DMS153 (cell line): Measurements from ENCODE around the gene RBL2.
"Not testable (repeated sequence)": the region's sequence is repeated elsewhere in the genome, so short reads cannot be mapped to it uniquely, and the experiment has no call there.

Experiments
- DNase-seq: peaks from one replicate; lab custom pipeline; 2025; lab: John Stamatoyannopoulos, UW

The RBL2 gene

GRCh38 chr16:53434377-53435065, at the start of gene RBL2:
TSS of gene RBL2 (plus strand) at chr16:53434471. CDS start at chr16:53434557, 86 bp downstream.
- DNase-seq: peak; percentile 7

- DNase-seq: not testable (repeated sequence)
These were observed 49.7 kb upstream of the RBL2 start for GRCh38 chr16:53384610-53385009.

GRCh38 chr16:53404959-53405358, 29.3 kb upstream of the RBL2 start:
- no peak for DNase-seq

- DNase-seq: no peak
These were observed 21.7 kb upstream of the RBL2 start for GRCh38 chr16:53412549-53412948.

- DNase-seq: no peak
These were observed 20.4 kb upstream of the RBL2 start for GRCh38 chr16:53413864-53414263.

- DNase-seq: no peak
These were observed 19.9 kb upstream of the RBL2 start for GRCh38 chr16:53414381-53414780.

- peak; percentile 15 for DNase-seq
These were observed 18.8 kb upstream of the RBL2 start for GRCh38 chr16:53415504-53415903.

GRCh38 chr16:53417011-53417410, 17.3 kb upstream of the RBL2 start:
- DNase-seq: no peak

- no peak for DNase-seq
These were observed 16.3 kb upstream of the RBL2 start for GRCh38 chr16:53417976-53418375.

- DNase-seq: not testable (repeated sequence)
These were observed 14.9 kb upstream of the RBL2 start for GRCh38 chr16:53419383-53419709.

GRCh38 chr16:53421248-53421647, 13.0 kb upstream of the RBL2 start:
- no peak for DNase-seq

GRCh38 chr16:53423968-53424367, 10.3 kb upstream of the RBL2 start:
- DNase-seq: not testable (repeated sequence)

GRCh38 chr16:53428681-53429080, 5.6 kb upstream of the RBL2 start:
- DNase-seq: no peak

- no peak for DNase-seq
These were observed 4.9 kb upstream of the RBL2 start for GRCh38 chr16:53429221-53429943.

GRCh38 chr16:53430363-53430762, 3.9 kb upstream of the RBL2 start:
- no peak for DNase-seq

GRCh38 chr16:53433509-53433908, 762 bp upstream of the RBL2 start:
- no peak for DNase-seq

- no peak for DNase-seq
These were observed 318 bp upstream of the RBL2 start for GRCh38 chr16:53433930-53434376.

GRCh38 chr16:53435066-53435688, 906 bp downstream of the RBL2 start:
- DNase-seq: peak; percentile 31

GRCh38 chr16:53440125-53440524, 5.9 kb downstream of the RBL2 start:
- DNase-seq: no peak

- DNase-seq: no peak
These were observed 11.3 kb downstream of the RBL2 start for GRCh38 chr16:53445534-53445933.

GRCh38 chr16:53446090-53446489, 11.8 kb downstream of the RBL2 start:
- DNase-seq: no peak

GRCh38 chr16:53449816-53450517, 15.7 kb downstream of the RBL2 start:
- DNase-seq: no peak

- DNase-seq: no peak
These were observed 19.7 kb downstream of the RBL2 start for GRCh38 chr16:53453928-53454327.
